ENCODE data around the gene BRMS1L.
A peak's percentile ranks its signal among the peaks of the same experiment; 100 is the strongest.

Gene BRMS1L

GRCh38 chr14:35867280-35867629 lies 41.1 kb downstream of the BRMS1L start:
- no peak for DNase-seq

- no peak for DNase-seq
These were observed 49.2 kb downstream of the BRMS1L start for GRCh38 chr14:35875296-35875695.

- DNase-seq: no peak
These were observed 51.1 kb downstream of the BRMS1L start for GRCh38 chr14:35877276-35877675.

- no peak for DNase-seq
These were observed 52.4 kb downstream of the BRMS1L start for GRCh38 chr14:35878272-35879150.

GRCh38 chr14:35879151-35879648 lies 53.1 kb downstream of the BRMS1L start:
- DNase-seq: no peak

GRCh38 chr14:35879654-35880249 lies 53.6 kb downstream of the BRMS1L start:
- peak; percentile 14 for DNase-seq

GRCh38 chr14:35881280-35881679 lies 55.1 kb downstream of the BRMS1L start:
- DNase-seq: no peak

GRCh38 chr14:35883677-35884293 lies 57.6 kb downstream of the BRMS1L start:
- DNase-seq: peak; percentile 26

GRCh38 chr14:35890308-35890707 lies 64.2 kb downstream of the BRMS1L start:
- no peak for DNase-seq

- no peak for DNase-seq
These were observed 69.1 kb downstream of the BRMS1L start for GRCh38 chr14:35895256-35895655.

GRCh38 chr14:35897616-35898111 lies 71.5 kb downstream of the BRMS1L start:
- DNase-seq: no peak

GRCh38 chr14:35898217-35898775 lies 72.2 kb downstream of the BRMS1L start:
- DNase-seq: no peak

- no peak for DNase-seq
These were observed 74.6 kb downstream of the BRMS1L start for GRCh38 chr14:35900741-35901140.

GRCh38 chr14:35909665-35910064 lies 83.5 kb downstream of the BRMS1L start:
- DNase-seq: no peak

- no peak for DNase-seq
These were observed 84.1 kb downstream of the BRMS1L start for GRCh38 chr14:35910191-35910590.

GRCh38 chr14:35911097-35911496 lies 85.0 kb downstream of the BRMS1L start:
- DNase-seq: no peak

GRCh38 chr14:35915185-35915584 lies 89.0 kb downstream of the BRMS1L start:
- DNase-seq: no peak

GRCh38 chr14:35915775-35916174 lies 89.6 kb downstream of the BRMS1L start:
- no peak for DNase-seq

Data from CD4-positive, alpha-beta T cell treated with Interleukin-21 for 1 hour (primary cell).